A549 (cell line): ENCODE data around the gene ANGPT4. TPM values are rescaled to one million over a fixed set of nuclear protein-coding genes. Genes with fewer than 3 reads are reported as not detected.

ENCODE experiments used
- ATAC-seq, 2 experiments: fragments of 200-7000 bp in 1 of 2; fragments of >200 bp in 1 of 2; cut with Nextera tagmentation in 1 of 2; cut with Tn5 transposase in 1 of 2; 3 replicates each; pipeline versions ENCODE4 v1.8.0 to v1.9.1; 2018 to 2020; ENCODE audit warnings: mild to moderate bottlenecking in 1 of 2, moderate library complexity in 1 of 2
- CTCF ChIA-PET: fragments of 300-600 bp; sonication (Branson Sonifier 250); formaldehyde crosslinking; extraction: SDS; loops from one replicate; lab custom pipeline; 2021; ENCODE audit warnings: antibody characterized with exemption, inconsistent platforms; lab: Yijun Ruan, JAX
- POLR2A ChIA-PET: fragments of 350-600 bp; formaldehyde crosslinking; extraction: SDS; loops from one replicate; lab custom pipeline; 2021; ENCODE audit warnings: antibody characterized with exemption, inconsistent platforms; lab: Yijun Ruan, JAX
- DNase-seq, 2 experiments: peaks; one replicate each; pipeline versions ENCODE4 v3.0.0 to v3.0.0-alpha.2; 2011 to 2016; ENCODE audit warnings: low read depth in 1 of 2, low spot score in 1 of 2
- FAIRE-seq: peaks from 2 replicates; lab custom pipeline; 2011; peaks lifted over from hg19 to GRCh38; lab: Jason Lieb, UNC
- H3K27ac ChIP-seq, 2 experiments: fragments of >200 bp; sonication (Bioruptor Twin); formaldehyde crosslinking; 3 replicates each; pipeline ENCODE4 v1.5.1; 2016 to 2017
- H3K4me1 ChIP-seq: fragments of >200 bp; sonication (Bioruptor Twin); formaldehyde crosslinking; 3 replicates; pipeline ENCODE4 v1.6.1; 2016
- H3K4me2 ChIP-seq: fragments of >200 bp; sonication (Bioruptor Twin); formaldehyde crosslinking; 3 replicates; pipeline ENCODE4 v1.6.1; 2016
- H3K4me3 ChIP-seq: fragments of >200 bp; sonication (Bioruptor Twin); formaldehyde crosslinking; 3 replicates; pipeline ENCODE4 v1.5.1; 2016
- H3K9me3 ChIP-seq: fragments of >200 bp; sonication (Bioruptor Twin); formaldehyde crosslinking; 3 replicates; pipeline ENCODE4 v1.6.1; 2016
- ATOH8 ChIP-seq: fragments of 250-450 bp; sonication (Bioruptor Pico); IDR thresholded peaks from 2 replicates; pipeline ENCODE4 v1.5.0; 2020; ENCODE audit warnings: low read depth, mild to moderate bottlenecking, moderate library complexity
- BHLHE40 ChIP-seq: IDR thresholded peaks from 2 replicates; pipeline ENCODE4 v1.6.1; 2012; ENCODE audit warnings: low read depth, low read length, inconsistent platforms
- CBX2 ChIP-seq: fragments of 200-600 bp; sonication (generic); IDR thresholded peaks from 2 replicates; pipeline ENCODE4 v1.6.1; 2016; ENCODE audit warnings: low read depth, mild to moderate bottlenecking, borderline replicate concordance
- CHD4 ChIP-seq: fragments of 200-600 bp; sonication (generic); IDR thresholded peaks from 2 replicates; pipeline ENCODE4 v1.6.1; 2016; ENCODE audit warnings: antibody characterized with exemption, mild to moderate bottlenecking, borderline replicate concordance
- CTCF ChIP-seq: fragments of >200 bp; sonication (Bioruptor Twin); formaldehyde crosslinking; IDR thresholded peaks from 3 replicates; pipeline ENCODE4 v1.5.1; 2016
- E2F6 ChIP-seq: IDR thresholded peaks from 2 replicates; pipeline ENCODE4 v1.6.1; 2012; ENCODE audit warnings: low read depth, borderline replicate concordance
- EHF ChIP-seq: fragments of 250-450 bp; sonication (Bioruptor Pico); IDR thresholded peaks from 2 replicates; pipeline ENCODE4 v1.5.0; 2020; ENCODE audit warnings: mild to moderate bottlenecking
- ELK1 ChIP-seq: fragments of 150-350 bp; IDR thresholded peaks from 2 replicates; pipeline ENCODE4 v1.6.1; 2014; ENCODE audit warnings: low read depth, mild to moderate bottlenecking, low read length
- EP300 ChIP-seq, 2 experiments: fragments of >200 bp; sonication (Bioruptor Twin); formaldehyde crosslinking; IDR thresholded peaks; 2 replicates in 1 of 2; 3 replicates in 1 of 2; pipeline ENCODE4 v1.6.1; 2016 to 2017
- ESRRA ChIP-seq: fragments of 150-350 bp; IDR thresholded peaks from 2 replicates; pipeline ENCODE4 v1.6.1; 2014; ENCODE audit warnings: mild to moderate bottlenecking, low read length, borderline replicate concordance
- FOSL2 ChIP-seq, 2 experiments: fragments of 450-650 bp in 1 of 2; fragments of >200 bp in 1 of 2; sonication (Bioruptor Twin) in 1 of 2; formaldehyde crosslinking; IDR thresholded peaks; 2 replicates each; pipeline versions ENCODE4 v1.5.0 to v1.6.1; 2016 to 2020; ENCODE audit warnings: mild to moderate bottlenecking in 1 of 2, moderate library complexity in 1 of 2
- FOXS1 ChIP-seq: fragments of 250-450 bp; sonication (Bioruptor Pico); IDR thresholded peaks from 2 replicates; pipeline ENCODE4 v1.5.0; 2020; ENCODE audit warnings: mild to moderate bottlenecking, moderate library complexity
- HDAC2 ChIP-seq: fragments of 200-600 bp; sonication (generic); IDR thresholded peaks from 2 replicates; pipeline ENCODE4 v1.6.1; 2016
- HEYL ChIP-seq: fragments of 250-450 bp; sonication (Bioruptor Pico); IDR thresholded peaks from 2 replicates; pipeline ENCODE4 v1.8.0; 2021; ENCODE audit warnings: mild to moderate bottlenecking, moderate library complexity
- HOXB13 ChIP-seq: fragments of 250-450 bp; sonication (Bioruptor Pico); IDR thresholded peaks from 2 replicates; pipeline ENCODE4 v1.5.0; 2020; ENCODE audit warnings: low read depth, mild to moderate bottlenecking, moderate library complexity
- HOXB5 ChIP-seq: fragments of 250-450 bp; sonication (Bioruptor Pico); IDR thresholded peaks from 2 replicates; pipeline ENCODE4 v1.5.0; 2020; ENCODE audit warnings: mild to moderate bottlenecking, moderate library complexity
- KDM1A ChIP-seq: fragments of 200-600 bp; sonication (generic); IDR thresholded peaks from 2 replicates; pipeline ENCODE4 v1.6.1; 2016; ENCODE audit warnings: low read depth, mild to moderate bottlenecking
- MAFK ChIP-seq: fragments of 450-650 bp; IDR thresholded peaks from 2 replicates; pipeline ENCODE4 v1.6.1; 2014; ENCODE audit not compliant: partially characterized antibody
- MAZ ChIP-seq: fragments of 150-350 bp; IDR thresholded peaks from 2 replicates; pipeline ENCODE4 v1.6.1; 2014; ENCODE audit warnings: antibody characterized with exemption, low read depth, low read length, borderline replicate concordance
- NR3C1 ChIP-seq: fragments of >200 bp; sonication (Bioruptor Twin); formaldehyde crosslinking; IDR thresholded peaks from 3 replicates; pipeline ENCODE4 v1.6.1; 2017
- RAD21 ChIP-seq, 2 experiments: fragments of >200 bp in 1 of 2; sonication (Bioruptor Twin) in 1 of 2; formaldehyde crosslinking in 1 of 2; IDR thresholded peaks in 1 of 2; conservative IDR thresholded peaks in 1 of 2; 2 replicates in 1 of 2; 3 replicates in 1 of 2; pipeline ENCODE4 v1.6.1; 2012 to 2018; ENCODE audit warnings: inconsistent platforms in 1 of 2
- RARB ChIP-seq: fragments of 250-450 bp; sonication (Bioruptor Pico); IDR thresholded peaks from 2 replicates; pipeline ENCODE4 v1.8.0; 2021; ENCODE audit warnings: mild to moderate bottlenecking, moderate library complexity
- RCOR1 ChIP-seq: fragments of 150-350 bp; IDR thresholded peaks from 2 replicates; pipeline ENCODE4 v1.6.1; 2014; ENCODE audit warnings: antibody characterized with exemption, low read length, low read depth
- REST ChIP-seq: fragments of 200-600 bp; sonication (generic); IDR thresholded peaks from 2 replicates; pipeline ENCODE4 v1.6.1; 2016; ENCODE audit warnings: antibody characterized with exemption, mild to moderate bottlenecking, moderate library complexity
- RNF2 ChIP-seq: fragments of 200-600 bp; sonication (generic); IDR thresholded peaks from 2 replicates; pipeline ENCODE4 v1.6.1; 2016; ENCODE audit warnings: low read depth, mild to moderate bottlenecking, antibody characterized with exemption, moderate library complexity, borderline replicate concordance
- SREBF2 ChIP-seq: fragments of 450-650 bp; IDR thresholded peaks from 2 replicates; pipeline ENCODE4 v1.6.1; 2014; ENCODE audit warnings: mild to moderate bottlenecking, moderate library complexity
- ZC3H11A ChIP-seq: fragments of 450-650 bp; IDR thresholded peaks from 2 replicates; pipeline ENCODE4 v1.6.1; 2014; ENCODE audit warnings: antibody characterized with exemption, mild to moderate bottlenecking
- WGBS: methylation state at CpG from one replicate; pipeline ENCODE4 v1.1.6; 2017; ENCODE audit errors: missing lambda C conversion rate; 5-methylcytosine and 5-hydroxymethylcytosine counted together
- polyA plus RNA-seq, 4 experiments: library from polyadenylated mRNA; depleted of rRNA in 3 of 4; stranded (reverse); fragments of >200 nt; fragmentation: RNase III in 1 of 4; extraction: RNeasy Plus Mini Kit Qiagen cat#74134 plus additional on column Dnase treatment in 1 of 4; gene quantifications; 2 replicates in 3 of 4; 3 replicates in 1 of 4; pipeline ENCODE4 v1.2.3, GENCODE V29; 2011 to 2017

Gene ANGPT4
- polyA plus RNA-seq, 2 of the 4 experiments (the other 2 are of a cell fraction): 0.04 TPM; not detected in 1

- no peaks in the 10 kb centered on the region for H3K9me3 ChIP-seq
- ChIA-PET CTCF (interaction anchor here (1.6 to 1.8 kb wide), 3 partner anchors 11 to 117 kb away, joined by 4 to 9 read pairs (median 5); no protein-coding TSS in a partner anchor), POLR2A (no interaction called here)
- no peak overlapping the region for H3K27ac ChIP-seq
- ATAC-seq: no peak
- no peak overlapping the region for H3K4me3 ChIP-seq
- H3K4me1 ChIP-seq: peaks cover 6% of the 10 kb centered on the region; the same call in 2 of the 3 replicates
- TF ChIP-seq CHD4: no peak
- H3K4me2 ChIP-seq: no peak overlapping the region
- no peak for DNase-seq
- 95% methylated on average over 11 of the region's 11 CpGs for WGBS
- FAIRE-seq: no peak
These were observed 76.5 kb downstream of the ANGPT4 start for GRCh38 chr20:839626-840025.

GRCh38 chr20:839015-839414 is 77.1 kb downstream of the ANGPT4 start:
- Histone ChIP-seq H3K4me2 (no peak overlapping the region), H3K9me3 (no peaks in the 10 kb centered on the region), H3K4me3 (no peak overlapping the region), H3K4me1 (peaks cover 11% of the 10 kb centered on the region; the same call in 2 of the 3 replicates), H3K27ac (no peak overlapping the region)
- ATAC-seq: no peak
- POLR2A ChIA-PET: no interaction called here
- no peak for FAIRE-seq
- no peak for DNase-seq
- TF ChIP-seq EP300 (IDR thresholded peaks at IDR 0.05): no peak
- TF ChIP-seq CTCF: no peak
- TF ChIP-seq MAFK: no peak
- no peak for TF ChIP-seq HOXB13
- TF ChIP-seq BHLHE40: no peak
- TF ChIP-seq RCOR1: no peak
- TF ChIP-seq MAZ: no peak
- no peak for TF ChIP-seq RNF2
- TF ChIP-seq ELK1: no peak
- TF ChIP-seq SREBF2: no peak
- TF ChIP-seq KDM1A: 0 out of 2 replicates have a peak, but pooled peaks have one; percentile 61
- no peak for TF ChIP-seq NR3C1
- TF ChIP-seq HDAC2: 0 out of 2 replicates have a peak, but pooled peaks have one; percentile 60
- no peak for TF ChIP-seq HOXB5 (CRISPR knock-in tag)
- no peak for TF ChIP-seq ATOH8 (CRISPR knock-in tag)
- WGBS: 82% methylated on average over 5 of the region's 5 CpGs
- CTCF ChIA-PET: interaction anchor here (1.3 to 2.4 kb wide), 5 partner anchors 10 to 118 kb away, joined by 4 to 10 read pairs (median 5); no protein-coding TSS in a partner anchor

GRCh38 chr20:836190-836589 is 79.9 kb downstream of the ANGPT4 start:
- H3K4me1 ChIP-seq: peaks cover 6% of the 10 kb centered on the region; the same call in 2 of the 3 replicates
- no peaks in the 10 kb centered on the region for H3K9me3 ChIP-seq
- TF ChIP-seq FOXS1: no peak
- TF ChIP-seq HEYL (CRISPR knock-in tag): no peak
- TF ChIP-seq EHF (CRISPR knock-in tag): no peak
- no peak for TF ChIP-seq CBX2
- TF ChIP-seq ZC3H11A: no peak
- no peak for TF ChIP-seq RARB (CRISPR knock-in tag)
- TF ChIP-seq EP300 (IDR thresholded peaks at IDR 0.05): no peak
- no peak for TF ChIP-seq E2F6
- no peak for TF ChIP-seq REST
- no peak for TF ChIP-seq RAD21 (conservative IDR thresholded peaks at IDR 0.05 in 1 of 2, IDR thresholded peaks at IDR 0.05 in 1 of 2)
- TF ChIP-seq FOSL2 (IDR thresholded peaks at IDR 0.05): no peak
- TF ChIP-seq FOSL2 (CRISPR knock-in tag; IDR thresholded peaks at IDR 0.05): no peak
- TF ChIP-seq ESRRA: no peak
- POLR2A ChIA-PET: no interaction called here
- FAIRE-seq (peak; percentile 43), DNase-seq (no peak), ATAC-seq (no peak)
- H3K4me2 ChIP-seq: no peak overlapping the region
- no peak overlapping the region for H3K27ac ChIP-seq
- no peak overlapping the region for H3K4me3 ChIP-seq
- CTCF ChIA-PET: interaction anchor here (22.7 kb wide), 1 partner anchor 125 kb away, joined by 872 read pairs; no protein-coding TSS in a partner anchor
- 95% methylated on average over 1 of the region's 1 CpG for WGBS
